D721Med (cell line): ENCODE results near the gene BRAF.
"Not testable (repeated sequence)": the region's sequence is repeated elsewhere in the genome, so short reads cannot be mapped to it uniquely, and the experiment has no call there.

ENCODE experiments used
- DNase-seq: peaks from one replicate; pipeline ENCODE4 v3.0.0; 2011; ENCODE audit warnings: low spot score; ENCODE audit not compliant: insufficient read length
- FAIRE-seq: peaks from 2 replicates; lab custom pipeline; 2011; peaks lifted over from hg19 to GRCh38; lab: Jason Lieb, UNC
- CTCF ChIP-seq: IDR thresholded peaks from 2 replicates; pipeline ENCODE4 v1.5.1; 2012; ENCODE audit warnings: mild to moderate bottlenecking, control low read depth; ENCODE audit not compliant: insufficient read depth; ENCODE audit errors: missing control alignments

Gene BRAF

DNA sequence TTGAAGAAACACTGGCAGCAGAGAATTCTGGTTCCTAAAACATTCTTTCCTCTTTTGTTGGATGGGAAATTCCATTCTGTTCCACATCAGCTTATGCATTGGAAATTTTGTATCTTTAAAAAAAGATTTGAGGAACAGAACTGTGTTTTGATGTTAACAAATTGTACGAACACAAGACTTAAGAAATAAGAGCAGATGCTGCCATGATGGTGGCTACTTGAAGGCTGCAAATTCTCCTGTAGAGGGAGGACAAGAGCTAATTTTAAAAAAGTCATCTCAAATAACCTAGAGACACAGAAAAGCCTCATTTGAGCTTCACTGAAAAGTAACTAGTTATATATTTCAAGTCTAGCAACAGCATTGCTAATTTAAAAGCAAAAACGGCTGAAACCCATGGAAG, 198.4 kb downstream of the BRAF start:
- peak; percentile 30 for TF ChIP-seq CTCF
- DNase-seq (no peak), FAIRE-seq (no peak)

GRCh38 chr7:140724706-140725105, 200.0 kb downstream of the BRAF start:
- TF ChIP-seq CTCF: no peak
- FAIRE-seq: no peak
- no peak for DNase-seq

GRCh38 chr7:140723574-140723973, 201.2 kb downstream of the BRAF start:
- DNase-seq: no peak
- TF ChIP-seq CTCF: no peak
- no peak for FAIRE-seq

- no peak for TF ChIP-seq CTCF
- no peak for DNase-seq
Observed at GRCh38 chr7:140723006-140723405, 201.7 kb downstream of the BRAF start.

DNA sequence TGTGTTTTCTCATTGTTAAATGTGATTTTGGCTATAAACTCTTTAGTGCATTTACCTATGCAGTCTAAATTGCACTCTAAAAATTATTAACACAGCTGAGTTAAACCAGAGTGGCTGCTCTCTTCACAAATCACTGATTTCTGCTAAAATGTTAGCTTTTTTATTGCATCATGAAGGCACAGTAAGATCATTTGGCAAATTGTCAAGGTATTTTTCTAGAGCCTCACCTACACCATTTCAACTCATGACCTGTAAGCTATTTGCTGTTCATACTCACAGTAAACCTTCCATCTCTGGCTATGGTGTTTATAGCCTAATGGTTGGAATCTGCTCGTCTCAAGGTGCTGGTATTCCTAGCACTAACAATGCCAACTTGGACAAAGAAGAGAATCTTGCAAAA, 202.5 kb downstream of the BRAF start:
- DNase-seq (no peak), FAIRE-seq (no peak)
- TF ChIP-seq CTCF: no peak

More at GRCh38 chr7:140723006-140723405, 201.7 kb downstream of the BRAF start:
- FAIRE-seq: no peak

DNA sequence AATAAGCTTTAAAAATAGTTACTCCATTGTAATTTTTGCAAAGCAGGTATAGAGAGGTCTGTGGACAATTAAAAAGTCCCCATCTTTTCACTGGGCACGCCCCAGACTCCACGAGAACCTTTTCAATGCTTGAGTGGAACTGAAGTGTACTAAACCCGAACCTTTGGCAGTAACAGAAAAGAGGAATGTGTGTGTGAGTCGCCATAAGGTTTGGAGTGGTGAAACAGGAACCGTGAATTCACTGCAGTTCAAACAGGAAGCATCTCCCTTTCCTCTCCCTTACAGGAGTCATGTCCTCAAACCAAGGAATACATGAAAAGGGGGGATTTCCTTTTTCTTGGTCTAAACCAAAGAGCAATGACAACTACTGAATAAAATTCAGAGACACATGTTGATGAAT, 205.0 kb downstream of the BRAF start:
- no peak for DNase-seq
- TF ChIP-seq CTCF: no peak
- FAIRE-seq: no peak

- no peak for TF ChIP-seq CTCF
- FAIRE-seq (no peak), DNase-seq (no peak)
Observed at GRCh38 chr7:140714331-140715040, 210.2 kb downstream of the BRAF start.

DNA sequence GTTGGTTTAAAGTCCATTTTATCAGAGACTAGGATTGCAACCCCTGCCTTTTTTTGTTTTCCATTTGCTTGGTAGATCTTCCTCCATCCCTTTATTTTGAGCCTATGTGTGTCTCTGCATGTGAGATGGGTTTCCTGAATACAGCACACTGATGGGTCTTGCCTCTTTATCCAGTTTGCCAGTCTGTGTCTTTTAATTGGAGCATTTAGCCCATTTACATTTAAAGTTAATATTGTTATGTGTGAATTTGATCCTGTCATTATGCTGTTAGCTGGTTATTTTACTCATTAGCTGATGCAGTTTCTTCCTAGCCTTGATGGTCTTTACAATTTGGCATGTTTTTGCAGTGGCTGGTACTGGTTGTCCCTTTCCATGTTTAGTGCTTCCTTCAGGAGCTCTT, 212.3 kb downstream of the BRAF start:
- not testable (repeated sequence) for DNase-seq, FAIRE-seq

DNA sequence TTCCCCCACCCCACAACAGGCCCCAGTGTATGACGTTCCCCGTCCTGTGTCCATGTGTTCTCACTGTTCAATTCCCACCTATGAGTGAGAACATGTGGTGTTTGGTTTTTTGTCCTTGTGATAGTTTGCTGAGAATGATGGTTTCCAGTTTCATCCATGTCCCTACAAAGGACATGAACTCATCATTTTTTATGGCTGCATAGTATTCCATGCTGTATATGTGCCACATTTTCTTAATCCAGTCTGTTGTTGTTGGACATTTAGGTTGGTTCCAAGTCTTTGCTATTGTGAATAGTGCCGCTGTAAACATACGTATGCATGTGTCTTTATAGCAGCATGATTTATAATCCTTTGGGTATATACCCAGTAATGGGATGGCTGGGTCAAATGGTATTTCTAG, 216.0 kb downstream of the BRAF start:
- not testable (repeated sequence) for FAIRE-seq, DNase-seq
